ENCODE measurements around the gene IKZF5.

IKZF5 gene

DNA sequence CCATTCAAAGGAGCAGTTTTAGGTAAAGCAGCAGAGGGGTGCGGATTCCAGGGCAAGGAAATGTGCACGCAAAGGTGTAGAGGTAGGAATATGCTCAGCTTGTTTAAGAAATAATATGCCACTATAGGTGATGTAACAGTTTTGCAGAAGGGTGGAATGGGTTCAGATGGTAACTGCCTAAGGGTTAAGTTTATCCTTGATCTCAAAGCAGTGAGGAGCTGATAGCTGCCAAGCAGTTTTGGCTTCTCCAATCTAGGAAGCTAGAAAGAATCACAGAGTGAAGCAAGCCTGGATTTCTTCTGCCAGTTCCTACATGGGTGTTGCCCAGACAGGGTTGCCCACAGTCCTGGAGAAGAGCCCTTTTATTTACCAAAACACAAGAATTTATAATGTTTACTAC, 6.2 kb upstream of the IKZF5 start:
- no peak for DNase-seq (ENCODE audit: low read depth)

DNA sequence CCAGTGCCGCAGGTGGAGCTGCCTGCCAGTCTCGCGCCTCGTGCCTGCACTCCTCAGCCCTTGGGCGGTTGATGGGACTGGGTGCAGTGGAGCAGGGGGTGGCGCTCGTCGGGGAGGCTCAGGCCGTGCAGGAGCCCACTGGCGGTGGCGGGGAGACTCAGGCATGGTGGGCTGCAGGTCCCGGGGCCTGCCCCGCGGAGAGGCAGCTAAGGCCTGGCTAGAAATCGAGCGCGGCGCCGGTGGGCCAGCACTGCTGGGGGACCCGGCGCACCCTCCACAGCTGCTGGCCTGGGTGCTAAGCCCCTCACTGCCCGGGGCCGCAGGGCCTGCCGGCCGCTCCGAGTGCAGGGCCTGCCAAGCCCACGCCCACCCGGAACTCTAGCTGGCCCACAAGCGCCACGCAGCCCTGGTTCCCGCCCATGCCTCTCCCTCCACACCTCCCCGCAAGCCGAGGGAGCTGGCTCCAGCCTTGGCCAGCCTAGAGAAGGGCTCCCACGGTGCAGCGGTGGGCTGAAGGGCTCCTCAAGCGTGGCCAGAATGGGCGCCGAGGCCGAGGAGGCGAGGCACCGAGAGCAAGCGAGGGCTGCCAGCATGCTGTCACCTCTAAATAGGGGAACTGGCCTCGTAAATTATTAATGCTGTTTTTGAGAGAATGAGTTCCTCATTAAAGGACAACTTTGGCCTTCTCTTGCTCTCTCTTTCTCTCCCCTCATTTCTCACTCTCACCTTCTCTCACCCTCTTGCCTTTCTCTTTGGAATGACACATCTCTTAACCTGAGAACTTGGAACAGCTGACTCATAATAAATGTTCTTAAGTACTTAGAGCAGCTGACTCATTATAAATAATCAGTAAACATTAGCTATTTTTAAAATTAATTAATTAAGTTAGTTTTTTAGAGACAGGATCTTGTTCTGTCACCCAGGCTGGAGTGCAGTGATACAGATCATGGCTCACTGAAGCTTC, 5.1 kb upstream of the IKZF5 start:
- no peak for DNase-seq (ENCODE audit: low read depth)

DNA sequence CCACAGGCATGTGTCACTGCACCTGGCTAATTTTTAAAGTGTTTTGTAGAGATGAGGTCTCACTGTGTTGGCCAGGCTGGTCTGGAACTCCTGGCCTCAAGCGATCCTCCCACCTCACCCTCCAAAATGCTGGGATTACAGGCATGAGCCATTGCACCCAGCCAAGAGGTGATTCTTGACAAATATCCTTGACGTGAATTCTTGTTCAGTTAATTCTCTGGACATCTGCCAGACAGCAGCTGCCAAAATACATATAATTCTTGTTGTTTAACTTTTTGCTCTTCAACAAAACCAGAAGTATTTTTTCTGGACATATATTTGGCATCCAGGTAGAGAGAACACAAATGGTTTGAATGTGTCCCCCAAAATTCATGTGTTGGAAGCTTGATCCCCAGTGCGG, 3.4 kb upstream of the IKZF5 start:
- DNase-seq (ENCODE audit: low read depth) = no peak

DNA sequence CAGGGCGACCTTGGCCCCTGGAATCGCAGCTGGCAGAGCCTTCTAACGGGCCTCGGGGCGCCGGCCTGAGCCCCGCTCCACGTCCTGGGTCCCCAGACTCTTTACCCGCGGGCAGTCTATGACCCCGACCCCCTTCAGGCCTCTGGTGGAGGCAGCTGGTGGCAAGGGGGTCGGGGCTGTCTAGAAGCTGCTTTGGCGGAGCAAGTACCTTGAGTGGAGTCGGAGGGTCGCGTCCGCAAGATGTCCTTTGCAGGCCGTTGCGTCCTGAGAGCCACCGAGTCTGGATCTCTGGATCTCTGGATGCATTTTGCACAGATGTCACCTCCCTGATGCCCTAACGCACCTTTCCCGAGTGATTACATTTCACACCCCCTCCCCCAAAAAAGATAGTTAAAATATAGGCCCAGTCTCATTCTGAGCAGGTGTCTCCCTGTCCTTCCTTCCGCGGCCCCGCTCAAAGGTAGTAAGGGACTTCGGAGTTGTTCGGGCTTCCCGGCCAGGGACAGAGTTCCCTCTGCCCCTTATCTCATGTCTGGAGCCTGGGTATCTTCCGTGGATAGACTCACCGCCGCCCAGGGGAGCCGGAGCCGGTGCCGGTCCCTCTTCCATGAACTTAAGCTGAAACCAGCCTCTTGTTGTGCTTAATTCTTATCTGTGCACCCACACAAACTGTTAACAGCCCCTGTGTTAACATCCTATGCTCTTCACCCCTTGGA, 668 bp upstream of the IKZF5 start:
- DNase-seq (ENCODE audit: low read depth) = no peak

DNA sequence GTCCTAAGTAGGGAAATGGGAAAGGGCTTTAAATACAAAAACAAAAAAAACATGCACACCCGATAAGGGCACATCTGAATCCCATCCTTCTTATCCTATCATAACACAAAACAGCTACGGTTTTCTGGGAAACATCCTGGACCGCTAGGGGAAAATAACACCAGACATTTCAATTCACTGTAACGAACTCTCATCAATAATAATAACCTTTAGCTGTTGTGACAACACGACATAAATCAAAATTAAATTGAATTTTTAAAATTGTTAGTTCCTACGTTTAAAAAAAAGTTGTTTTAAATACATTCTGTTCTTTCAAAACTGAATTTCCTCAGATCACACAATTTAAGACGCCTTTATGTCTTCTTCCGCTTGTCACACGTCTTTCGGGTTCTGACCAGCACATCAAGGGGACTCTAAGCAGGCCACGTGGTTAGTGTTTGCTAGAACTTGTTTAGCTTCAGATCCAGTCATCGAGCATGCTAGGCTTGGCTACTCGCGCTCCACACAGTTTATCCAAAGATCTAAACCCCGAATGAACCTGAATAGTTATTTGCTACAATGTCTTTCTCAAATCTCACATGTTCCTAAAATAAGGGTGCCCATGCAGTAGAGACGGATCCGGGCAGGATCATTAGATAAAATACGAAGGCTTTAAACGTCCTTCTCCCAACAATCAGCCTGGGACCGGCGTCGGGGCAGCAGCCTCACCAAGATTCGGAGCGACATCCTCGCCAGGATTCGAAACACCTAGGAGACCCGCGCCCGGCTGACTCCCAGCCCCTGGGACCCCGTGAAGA, 839 bp downstream of the IKZF5 start:
- DNase-seq (ENCODE audit: low read depth) = peak; percentile 8

DNA sequence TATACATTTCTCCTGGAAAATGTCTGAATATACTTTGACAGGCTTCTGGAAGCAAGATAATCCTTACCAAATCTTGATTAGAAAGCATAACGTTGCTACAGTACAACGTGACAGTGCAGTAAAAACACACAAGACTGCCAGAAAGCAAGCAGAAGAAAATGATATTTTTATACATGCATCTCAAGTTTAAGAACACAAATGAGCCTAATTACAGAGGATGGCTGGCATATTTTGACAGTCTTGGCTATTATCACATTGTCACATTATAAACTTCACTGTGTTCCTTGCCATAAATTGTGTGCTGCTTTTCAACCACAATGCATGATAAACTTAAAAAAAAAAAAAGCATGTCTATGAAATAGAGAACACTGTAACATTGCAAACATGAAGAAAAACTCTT, 4.3 kb downstream of the IKZF5 start:
- DNase-seq (ENCODE audit: low read depth) = no peak

DNA sequence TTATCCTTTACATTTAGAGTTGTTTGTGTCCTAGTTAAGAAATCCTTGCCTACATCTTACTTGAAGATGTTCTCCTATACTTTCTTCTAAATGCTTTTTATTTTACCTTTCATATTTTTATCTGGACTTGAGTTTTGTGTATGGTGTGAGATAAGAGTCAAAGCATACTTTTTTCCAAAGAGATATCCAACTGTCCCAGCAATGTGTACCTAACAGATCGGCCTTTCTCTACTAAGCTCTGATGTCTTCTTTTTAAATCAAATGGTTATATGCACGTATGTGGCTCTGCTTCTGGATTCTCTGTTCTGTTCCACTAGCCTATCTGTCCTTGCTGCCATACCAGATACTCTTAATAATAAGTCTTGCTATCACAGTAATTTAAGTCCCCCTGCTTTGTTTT, 7.2 kb downstream of the IKZF5 start:
- DNase-seq (ENCODE audit: low read depth) = no peak

DNA sequence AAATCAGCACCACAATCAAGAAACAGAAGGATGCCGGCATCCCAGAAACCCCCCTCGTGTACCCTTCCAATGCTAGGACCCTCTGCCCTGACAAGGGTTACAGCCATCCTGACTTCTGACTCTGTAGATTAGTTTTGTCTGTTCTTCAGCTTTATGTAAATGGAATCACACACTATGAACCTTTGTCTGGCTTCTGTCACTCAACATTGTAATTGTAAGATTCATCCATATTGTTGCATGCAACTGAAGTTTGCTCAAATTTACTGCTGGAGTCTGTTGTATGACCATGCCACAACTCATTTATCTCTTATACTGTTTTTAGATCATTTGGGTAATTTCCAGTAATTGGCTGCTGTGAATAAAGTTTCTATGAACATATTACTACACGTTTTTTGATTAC, 8.4 kb downstream of the IKZF5 start:
- DNase-seq (ENCODE audit: low read depth) = no peak

DNA sequence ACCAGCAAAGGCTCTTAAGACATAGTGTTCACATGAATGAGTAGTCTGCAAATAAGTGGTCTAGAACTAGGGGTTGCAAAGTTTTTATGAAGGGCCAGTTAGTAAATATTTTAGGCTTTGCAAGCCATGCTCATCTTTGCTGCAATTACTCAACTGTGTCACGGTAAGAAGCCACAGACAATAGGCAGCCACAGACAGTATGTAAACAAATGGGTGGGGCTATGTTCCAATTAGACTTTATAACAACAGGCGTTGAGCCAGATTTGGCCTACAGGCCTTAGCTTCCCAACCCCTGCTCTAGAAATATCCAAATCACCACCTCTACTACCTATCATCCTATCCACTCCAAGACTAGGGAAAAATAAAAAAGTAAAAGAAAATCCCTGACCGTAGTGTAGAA, 9.2 kb downstream of the IKZF5 start:
- DNase-seq (ENCODE audit: low read depth) = no peak

DNA sequence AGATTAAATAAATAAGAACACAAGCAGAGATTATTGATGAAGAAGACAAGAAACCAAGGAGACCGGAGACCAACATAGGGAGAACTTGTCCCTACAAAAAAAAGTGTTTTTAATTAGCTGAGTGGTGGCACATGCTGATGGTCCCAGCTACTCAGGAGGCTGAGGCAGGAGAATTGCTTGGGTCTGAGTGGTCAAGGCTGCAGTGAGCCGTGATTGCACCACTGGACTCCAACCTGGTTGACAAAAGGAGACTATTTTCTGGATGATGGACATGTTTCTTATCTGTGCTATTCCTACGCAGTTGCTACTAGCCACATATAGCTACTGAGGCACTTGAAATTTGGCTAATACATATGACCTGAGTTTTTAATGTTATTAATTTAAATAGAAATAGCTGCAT, 9.7 kb downstream of the IKZF5 start:
- no peak for DNase-seq (ENCODE audit: low read depth)

DNA sequence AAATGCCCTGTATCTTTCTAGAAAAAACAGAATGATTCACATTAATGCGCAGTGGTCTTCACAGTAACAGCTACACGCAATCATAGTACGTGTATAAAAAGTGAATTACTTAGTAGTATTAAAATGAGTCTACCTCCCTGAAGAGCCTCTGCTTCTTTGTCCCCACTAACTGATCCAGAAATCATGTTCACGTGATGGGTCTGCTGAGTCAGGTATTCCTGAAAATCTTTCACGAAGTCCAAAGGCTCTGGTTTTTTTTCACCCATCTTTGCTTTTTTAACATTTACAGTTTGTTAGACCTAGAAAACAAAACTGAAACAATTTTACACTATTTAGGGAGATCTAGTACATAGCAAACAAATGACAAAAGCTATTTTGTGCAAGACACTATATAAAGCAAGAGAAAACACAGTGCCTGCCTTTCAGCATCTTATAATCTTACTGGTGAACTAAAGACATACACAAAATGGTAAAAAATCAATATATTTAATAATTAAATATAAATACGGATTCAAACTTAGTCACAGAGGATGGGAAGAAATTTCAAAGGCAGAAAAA, 10.2 kb downstream of the IKZF5 start:
- no peak for DNase-seq (ENCODE audit: low read depth)

DNA sequence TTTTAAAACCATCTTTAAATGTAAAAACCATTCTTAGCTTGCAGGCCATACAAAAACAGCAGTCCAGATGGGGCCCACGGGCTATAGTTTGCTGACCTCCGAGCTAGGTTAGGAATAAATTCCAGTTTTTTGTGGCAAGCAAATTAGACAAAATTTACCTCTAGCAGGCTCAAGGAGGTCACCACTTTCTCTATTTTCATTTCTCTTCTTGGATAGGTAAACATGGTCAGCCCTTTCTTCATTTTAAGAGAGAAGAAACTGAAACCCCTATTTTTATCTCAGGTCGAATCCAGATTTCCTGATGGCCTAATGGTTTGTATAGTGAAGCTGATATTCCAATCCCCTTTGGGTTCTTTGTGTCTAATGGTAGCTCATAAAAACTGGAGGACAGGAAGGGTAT, 10.7 kb downstream of the IKZF5 start:
- DNase-seq (ENCODE audit: low read depth) = no peak

DNA sequence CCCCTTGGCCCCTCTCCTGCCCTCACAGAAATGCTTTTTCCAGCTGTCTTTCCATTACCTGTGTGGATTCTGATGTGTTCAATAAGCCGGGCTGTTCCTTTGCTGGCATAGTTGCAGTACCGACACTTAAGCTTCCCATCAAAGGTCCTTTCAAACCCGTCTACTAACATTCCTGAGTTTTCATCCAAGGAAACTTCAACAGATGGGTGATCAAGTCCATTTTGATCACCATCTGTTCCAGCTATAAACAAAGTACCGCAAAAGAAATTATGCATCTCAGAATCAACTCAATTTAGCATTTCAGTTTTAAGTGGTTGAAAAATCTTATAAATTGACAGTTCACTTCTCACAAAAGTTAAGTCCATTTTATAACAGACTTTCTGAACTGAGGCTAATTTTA, 12.7 kb downstream of the IKZF5 start:
- no peak for DNase-seq (ENCODE audit: low read depth)

DNA sequence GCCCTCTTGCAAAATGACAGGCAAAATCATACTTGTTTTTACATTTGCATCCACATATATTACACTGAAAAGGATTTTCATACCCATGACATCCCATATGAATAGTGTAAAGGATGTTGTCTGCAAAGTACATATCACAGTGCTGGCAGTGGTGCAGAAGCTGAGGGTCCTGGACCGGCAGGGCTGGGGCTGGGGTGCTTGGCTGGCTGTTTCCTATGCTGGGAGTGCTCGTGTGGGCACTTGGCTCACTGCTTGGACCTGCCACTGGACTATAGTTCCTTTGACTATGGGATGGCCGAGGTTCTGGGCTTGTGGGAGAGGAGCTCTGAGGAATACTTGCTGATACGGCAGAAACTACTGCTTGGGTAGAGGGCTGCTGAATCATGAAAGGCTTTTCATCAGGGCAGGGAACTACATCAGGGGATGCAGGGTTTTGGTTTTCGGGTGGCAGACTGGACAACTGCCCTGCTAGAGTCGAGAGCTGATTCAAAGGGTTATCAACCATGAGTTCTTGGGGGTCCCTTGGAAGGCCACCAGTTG, 14.7 kb downstream of the IKZF5 start:
- DNase-seq (ENCODE audit: low read depth) = no peak

DNA sequence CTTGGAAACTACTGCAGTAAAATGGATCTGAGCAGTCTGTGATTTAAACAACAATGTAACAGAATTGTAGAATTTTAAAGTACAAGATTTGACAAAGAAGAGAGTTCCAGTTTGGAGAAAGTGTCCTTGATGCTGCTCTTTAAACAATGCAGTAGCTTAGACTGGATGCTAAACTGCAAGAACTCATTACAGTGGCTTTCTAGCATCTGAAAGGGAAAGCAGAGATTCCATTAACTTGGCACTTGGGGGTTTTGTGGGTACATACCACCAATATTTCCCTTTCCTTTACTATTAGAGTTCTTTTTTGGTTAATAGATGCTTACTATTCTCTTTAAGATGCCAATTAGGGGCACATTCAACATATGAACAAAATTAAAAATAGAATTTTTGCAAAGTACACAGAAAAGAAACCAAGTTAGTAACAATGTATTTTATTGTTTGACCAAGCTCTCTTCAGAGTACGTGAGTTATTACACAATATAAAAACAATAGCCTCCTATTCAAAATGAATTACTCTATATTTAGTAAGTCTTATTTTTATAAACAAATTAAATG, 16.5 kb downstream of the IKZF5 start:
- no peak for DNase-seq (ENCODE audit: low read depth)

DNA sequence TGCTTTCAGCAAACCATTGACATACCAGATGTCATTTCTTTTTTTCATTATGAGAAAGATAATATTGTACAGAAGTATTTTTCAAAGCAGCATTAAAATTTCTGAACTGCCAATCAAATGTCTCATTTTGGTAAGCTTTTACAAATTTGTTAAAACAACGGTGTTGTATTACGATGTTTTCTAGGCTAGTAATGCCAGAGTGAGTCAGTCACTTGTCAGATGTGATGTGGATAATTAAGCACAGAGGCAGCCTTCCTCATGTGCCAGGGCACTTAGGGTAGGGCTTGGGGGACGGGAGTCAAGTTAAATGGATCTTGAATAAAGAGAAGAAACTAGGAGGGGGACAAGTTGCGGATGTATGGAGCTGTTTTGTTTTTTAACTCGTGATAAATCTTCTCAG, 18.3 kb downstream of the IKZF5 start:
- DNase-seq (ENCODE audit: low read depth) = no peak

DNA sequence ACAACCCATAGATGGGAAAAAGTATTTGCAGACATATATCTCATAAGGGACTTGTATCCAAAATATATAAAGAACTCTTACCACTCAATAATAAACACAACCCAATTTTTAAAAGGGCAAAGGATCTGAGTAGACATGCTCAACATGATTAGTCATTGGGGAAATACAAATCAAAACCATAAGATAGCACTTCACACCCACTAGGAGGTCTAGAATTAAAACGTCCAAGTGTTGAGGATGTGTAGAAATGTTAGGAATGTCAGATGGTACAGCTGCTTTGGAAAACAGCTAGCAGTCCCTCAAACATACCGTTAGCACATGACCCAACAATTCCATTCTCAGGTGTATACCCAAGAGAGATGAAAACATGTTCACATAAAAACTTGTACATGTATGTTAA, 20.1 kb downstream of the IKZF5 start:
- DNase-seq (ENCODE audit: low read depth) = no peak

DNA sequence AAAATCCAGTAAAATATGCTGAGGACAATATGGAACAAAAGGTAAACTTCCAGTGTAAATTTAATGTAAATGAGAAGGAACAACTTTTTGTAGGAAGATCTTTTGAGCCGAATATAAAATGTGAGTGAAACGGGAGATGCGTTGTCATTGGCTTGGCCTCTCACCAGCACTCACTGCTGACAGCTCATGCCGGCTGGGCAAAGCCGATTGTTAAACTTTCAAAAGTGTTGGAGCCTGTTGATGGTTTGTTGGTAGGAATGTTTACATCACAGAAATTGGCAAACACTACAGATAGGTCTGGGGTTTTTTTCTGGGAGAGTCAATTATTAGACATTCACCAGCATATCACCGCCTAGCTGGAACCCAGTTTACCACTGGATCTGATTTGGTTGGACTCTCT, 22.3 kb downstream of the IKZF5 start:
- no peak for DNase-seq (ENCODE audit: low read depth)

DNA sequence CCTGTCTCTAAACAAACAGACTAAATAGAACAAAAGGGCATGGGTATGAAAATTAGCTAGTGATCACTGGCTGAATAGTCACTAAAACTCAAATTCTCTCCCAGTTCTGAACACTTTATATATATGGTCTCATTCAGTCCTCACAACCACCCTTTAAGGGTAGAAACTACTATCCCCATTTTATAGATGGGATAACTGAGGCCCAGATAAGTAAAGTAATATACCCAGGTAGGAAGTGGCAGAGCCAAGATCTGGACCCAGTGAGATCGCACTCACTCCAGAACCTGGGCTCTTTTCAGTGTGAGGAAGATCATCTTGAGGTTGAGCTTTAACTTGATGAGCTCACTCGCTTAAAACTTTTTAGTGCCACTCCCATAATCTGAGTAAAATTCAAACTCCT, 23.9 kb downstream of the IKZF5 start:
- no peak for DNase-seq (ENCODE audit: low read depth)

DNA sequence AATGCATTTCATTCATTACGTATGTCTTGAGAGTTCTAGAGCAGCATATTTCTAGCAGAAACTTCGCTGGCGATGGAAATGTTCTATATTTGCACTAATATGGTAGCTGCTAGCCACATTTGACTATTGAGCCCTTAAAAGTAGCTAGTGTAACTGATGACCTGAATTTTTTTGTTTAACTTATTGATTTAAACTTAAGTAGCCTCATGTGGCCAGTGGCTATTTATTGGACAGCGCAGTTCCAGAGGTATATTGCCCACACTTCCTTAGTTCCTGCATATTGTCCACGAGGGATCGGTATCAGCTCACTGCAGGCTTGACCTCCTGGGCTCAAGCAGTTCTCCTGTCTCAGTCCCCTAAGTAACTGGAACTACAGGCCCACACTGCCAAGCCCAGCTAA, 24.7 kb downstream of the IKZF5 start:
- no peak for DNase-seq (ENCODE audit: low read depth)

DNA sequence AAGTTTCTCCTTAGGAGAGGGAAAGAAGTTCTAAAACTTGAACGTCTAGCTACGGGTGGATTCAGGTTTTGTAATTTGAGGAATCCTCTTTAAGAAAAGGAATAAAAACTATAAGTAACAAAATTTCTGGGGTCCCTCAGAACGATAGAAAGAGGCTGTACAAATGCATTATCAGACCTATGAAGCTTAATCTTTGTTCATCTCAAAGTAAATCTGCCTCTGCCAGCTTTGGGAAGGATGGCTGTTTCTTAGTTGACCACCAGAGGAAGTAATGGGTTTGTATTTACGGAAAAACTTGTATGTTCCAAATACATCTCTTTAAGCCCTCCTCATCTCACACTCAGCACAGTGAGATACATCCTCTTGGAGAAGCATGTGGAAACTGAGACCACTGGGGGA, 27.5 kb downstream of the IKZF5 start:
- DNase-seq (ENCODE audit: low read depth) = no peak
